GM23338 (cell line): ENCODE data around the gene ADGRV1. TPM values are rescaled to one million over a fixed set of nuclear protein-coding genes. Genes with fewer than 3 reads are reported as not detected.

Experiments used
- ATAC-seq: fragments of 200-7000 bp; cut with Tn5 transposase; 3 replicates; pipeline ENCODE4 v1.9.1; 2020
- DNase-seq: peaks from one replicate; pipeline ENCODE4 v3.0.0-alpha.2; 2015; ENCODE audit warnings: low spot score
- H2AFZ ChIP-seq: fragments of 200-600 bp; sonication (generic); 2 replicates; pipeline ENCODE4 v1.8.0; 2016; ENCODE audit warnings: antibody characterized with exemption, mild to moderate bottlenecking, moderate library complexity
- H3F3A ChIP-seq: fragments of 200-600 bp; sonication (generic); replicated peaks from 2 replicates; pipeline ENCODE4 v1.8.0; 2017; ENCODE audit warnings: antibody characterized with exemption, mixed run types, low read depth
- H3K27ac ChIP-seq: fragments of 200-600 bp; sonication (generic); 2 replicates; pipeline ENCODE4 v1.6.1; 2016; ENCODE audit warnings: low read depth
- H3K27me3 ChIP-seq: fragments of 200-600 bp; sonication (generic); 2 replicates; pipeline ENCODE4 v1.8.0; 2016; ENCODE audit warnings: mild to moderate bottlenecking, mixed run types, moderate library complexity; ENCODE audit not compliant: insufficient read depth
- H3K36me3 ChIP-seq: fragments of 200-600 bp; sonication (generic); 2 replicates; pipeline ENCODE4 v1.8.0; 2016; ENCODE audit warnings: mild to moderate bottlenecking; ENCODE audit not compliant: insufficient read depth
- H3K4me1 ChIP-seq: fragments of 200-600 bp; sonication (generic); 2 replicates; pipeline ENCODE4 v1.8.0; 2016; ENCODE audit warnings: mild to moderate bottlenecking, moderate library complexity; ENCODE audit not compliant: insufficient read depth
- H3K4me2 ChIP-seq: fragments of 200-600 bp; sonication (generic); 2 replicates; pipeline ENCODE4 v1.7.1; 2017; ENCODE audit warnings: mixed run types
- H3K4me3 ChIP-seq: fragments of 200-600 bp; sonication (generic); 2 replicates; pipeline ENCODE4 v1.6.1; 2016; ENCODE audit warnings: mixed run types
- H3K79me2 ChIP-seq: fragments of 200-600 bp; sonication (generic); replicated peaks from 2 replicates; pipeline ENCODE4 v1.8.0; 2017; ENCODE audit warnings: mild to moderate bottlenecking; ENCODE audit not compliant: insufficient read depth
- H3K9me2 ChIP-seq: fragments of 200-600 bp; sonication (generic); 2 replicates; pipeline ENCODE4 v1.8.0; 2017; ENCODE audit not compliant: insufficient read depth
- H4K20me1 ChIP-seq: fragments of 200-600 bp; sonication (generic); replicated peaks from 2 replicates; pipeline ENCODE4 v1.8.0; 2017; ENCODE audit warnings: mild to moderate bottlenecking; ENCODE audit not compliant: insufficient read depth
- H3K27ac Mint-ChIP-seq: 2 replicates; pipeline ENCODE4 v1.8.0; 2020; ENCODE audit warnings: inconsistent platforms, mild to moderate bottlenecking, moderate library complexity, mixed read lengths
- H3K27me3 Mint-ChIP-seq: 3 replicates; pipeline ENCODE4 v1.8.0; 2022; ENCODE audit warnings: low read depth, mild to moderate bottlenecking, moderate library complexity, mixed read lengths, inconsistent platforms; ENCODE audit not compliant: insufficient read depth, poor library complexity
- H3K36me3 Mint-ChIP-seq: 3 replicates; pipeline ENCODE4 v1.8.0; 2021; ENCODE audit warnings: low read depth, mild to moderate bottlenecking, inconsistent platforms, moderate library complexity, mixed read lengths
- H3K4me1 Mint-ChIP-seq: 3 replicates; pipeline ENCODE4 v1.8.0; 2020; ENCODE audit warnings: mild to moderate bottlenecking, inconsistent platforms, mixed read lengths
- H3K4me3 Mint-ChIP-seq: 3 replicates; pipeline ENCODE4 v1.8.0; 2021; ENCODE audit warnings: moderate library complexity, mild to moderate bottlenecking, inconsistent platforms, mixed read lengths
- H3K9me3 Mint-ChIP-seq: 3 replicates; pipeline ENCODE4 v1.8.0; 2020; ENCODE audit warnings: moderate library complexity, mild to moderate bottlenecking, inconsistent platforms, mixed read lengths
- EZH2phosphoT487 ChIP-seq: fragments of 200-600 bp; sonication (generic); IDR thresholded peaks from one replicate; pipeline ENCODE4 v1.8.1; 2018; ENCODE audit warnings: antibody characterized with exemption; ENCODE audit not compliant: unreplicated experiment
- NANOG ChIP-seq: IDR thresholded peaks from 2 replicates; pipeline ENCODE4 v1.6.1; 2016; ENCODE audit warnings: antibody characterized with exemption, borderline replicate concordance
- POLR2AphosphoS5 ChIP-seq: IDR thresholded peaks from 2 replicates; pipeline ENCODE4 v1.6.1; 2016; ENCODE audit warnings: antibody characterized with exemption, low read depth
- ZNF331 ChIP-seq: fragments of 250-450 bp; sonication (Bioruptor Pico); IDR thresholded peaks from 2 replicates; pipeline ENCODE4 v1.5.0; 2020; ENCODE audit warnings: low read depth, mild to moderate bottlenecking, moderate library complexity
- polyA plus RNA-seq: library from polyadenylated mRNA; unstranded; fragments of >200 nt; fragmentation: Nextera tagmentation; extraction: Ambion mirVana; gene quantifications from 2 replicates; pipeline ENCODE4 v1.2.1, GENCODE V29; 2016
- total RNA-seq: library from RNA; depleted of rRNA; stranded (reverse); fragments of >200 nt; shearing (Covaris generic); gene quantifications from 2 replicates; pipeline ENCODE4 v1.2.3, GENCODE V29; 2014
- TF ChIP-seq, protein P1 (sequence below): fragments of 250-450 bp; sonication (Bioruptor Pico); IDR thresholded peaks from 2 replicates; pipeline ENCODE4 v1.5.0; 2020; ENCODE audit warnings: mild to moderate bottlenecking, moderate library complexity

ADGRV1 gene
- total and polyA plus RNA-seq, 2 experiments from 2014 or later = 46.1 to 149 TPM

DNA sequence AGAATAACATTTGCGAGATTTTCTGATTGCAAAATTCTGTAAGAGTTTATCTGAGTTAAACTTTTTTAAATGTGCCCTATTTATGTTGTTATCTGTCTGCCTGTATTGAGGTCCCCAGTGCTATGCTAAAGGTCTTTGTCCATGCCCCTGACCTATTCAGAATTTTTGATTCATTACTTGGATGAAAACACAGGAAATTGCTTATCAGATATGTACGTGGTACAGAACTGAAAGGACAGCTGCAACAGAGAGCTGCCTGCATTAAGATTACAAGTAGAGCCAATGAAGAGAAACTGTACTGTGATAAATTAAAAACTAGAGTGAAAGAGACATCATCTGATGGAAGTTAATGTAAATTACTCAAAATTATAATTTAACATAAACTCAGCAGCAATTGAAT, 408.8 kb downstream of the ADGRV1 start:
- Mint-ChIP-seq H3K9me3 (peaks cover 38% of the 10 kb centered on the region), H3K27me3 (peaks cover 4% of the 10 kb centered on the region), H3K4me3 (no peak overlapping the region), H3K36me3 (peaks cover 64% of the 10 kb centered on the region), H3K4me1 (no peaks in the 10 kb centered on the region), H3K27ac (no peak overlapping the region)
- no peaks in the 10 kb centered on the region for H3K9me2 ChIP-seq
- H3K79me2 ChIP-seq = no peaks in the 10 kb centered on the region
- no peak for DNase-seq
- no peak overlapping the region for H3K4me3 ChIP-seq
- H3K4me2 ChIP-seq = no peak overlapping the region
- TF ChIP-seq, protein P1, sequence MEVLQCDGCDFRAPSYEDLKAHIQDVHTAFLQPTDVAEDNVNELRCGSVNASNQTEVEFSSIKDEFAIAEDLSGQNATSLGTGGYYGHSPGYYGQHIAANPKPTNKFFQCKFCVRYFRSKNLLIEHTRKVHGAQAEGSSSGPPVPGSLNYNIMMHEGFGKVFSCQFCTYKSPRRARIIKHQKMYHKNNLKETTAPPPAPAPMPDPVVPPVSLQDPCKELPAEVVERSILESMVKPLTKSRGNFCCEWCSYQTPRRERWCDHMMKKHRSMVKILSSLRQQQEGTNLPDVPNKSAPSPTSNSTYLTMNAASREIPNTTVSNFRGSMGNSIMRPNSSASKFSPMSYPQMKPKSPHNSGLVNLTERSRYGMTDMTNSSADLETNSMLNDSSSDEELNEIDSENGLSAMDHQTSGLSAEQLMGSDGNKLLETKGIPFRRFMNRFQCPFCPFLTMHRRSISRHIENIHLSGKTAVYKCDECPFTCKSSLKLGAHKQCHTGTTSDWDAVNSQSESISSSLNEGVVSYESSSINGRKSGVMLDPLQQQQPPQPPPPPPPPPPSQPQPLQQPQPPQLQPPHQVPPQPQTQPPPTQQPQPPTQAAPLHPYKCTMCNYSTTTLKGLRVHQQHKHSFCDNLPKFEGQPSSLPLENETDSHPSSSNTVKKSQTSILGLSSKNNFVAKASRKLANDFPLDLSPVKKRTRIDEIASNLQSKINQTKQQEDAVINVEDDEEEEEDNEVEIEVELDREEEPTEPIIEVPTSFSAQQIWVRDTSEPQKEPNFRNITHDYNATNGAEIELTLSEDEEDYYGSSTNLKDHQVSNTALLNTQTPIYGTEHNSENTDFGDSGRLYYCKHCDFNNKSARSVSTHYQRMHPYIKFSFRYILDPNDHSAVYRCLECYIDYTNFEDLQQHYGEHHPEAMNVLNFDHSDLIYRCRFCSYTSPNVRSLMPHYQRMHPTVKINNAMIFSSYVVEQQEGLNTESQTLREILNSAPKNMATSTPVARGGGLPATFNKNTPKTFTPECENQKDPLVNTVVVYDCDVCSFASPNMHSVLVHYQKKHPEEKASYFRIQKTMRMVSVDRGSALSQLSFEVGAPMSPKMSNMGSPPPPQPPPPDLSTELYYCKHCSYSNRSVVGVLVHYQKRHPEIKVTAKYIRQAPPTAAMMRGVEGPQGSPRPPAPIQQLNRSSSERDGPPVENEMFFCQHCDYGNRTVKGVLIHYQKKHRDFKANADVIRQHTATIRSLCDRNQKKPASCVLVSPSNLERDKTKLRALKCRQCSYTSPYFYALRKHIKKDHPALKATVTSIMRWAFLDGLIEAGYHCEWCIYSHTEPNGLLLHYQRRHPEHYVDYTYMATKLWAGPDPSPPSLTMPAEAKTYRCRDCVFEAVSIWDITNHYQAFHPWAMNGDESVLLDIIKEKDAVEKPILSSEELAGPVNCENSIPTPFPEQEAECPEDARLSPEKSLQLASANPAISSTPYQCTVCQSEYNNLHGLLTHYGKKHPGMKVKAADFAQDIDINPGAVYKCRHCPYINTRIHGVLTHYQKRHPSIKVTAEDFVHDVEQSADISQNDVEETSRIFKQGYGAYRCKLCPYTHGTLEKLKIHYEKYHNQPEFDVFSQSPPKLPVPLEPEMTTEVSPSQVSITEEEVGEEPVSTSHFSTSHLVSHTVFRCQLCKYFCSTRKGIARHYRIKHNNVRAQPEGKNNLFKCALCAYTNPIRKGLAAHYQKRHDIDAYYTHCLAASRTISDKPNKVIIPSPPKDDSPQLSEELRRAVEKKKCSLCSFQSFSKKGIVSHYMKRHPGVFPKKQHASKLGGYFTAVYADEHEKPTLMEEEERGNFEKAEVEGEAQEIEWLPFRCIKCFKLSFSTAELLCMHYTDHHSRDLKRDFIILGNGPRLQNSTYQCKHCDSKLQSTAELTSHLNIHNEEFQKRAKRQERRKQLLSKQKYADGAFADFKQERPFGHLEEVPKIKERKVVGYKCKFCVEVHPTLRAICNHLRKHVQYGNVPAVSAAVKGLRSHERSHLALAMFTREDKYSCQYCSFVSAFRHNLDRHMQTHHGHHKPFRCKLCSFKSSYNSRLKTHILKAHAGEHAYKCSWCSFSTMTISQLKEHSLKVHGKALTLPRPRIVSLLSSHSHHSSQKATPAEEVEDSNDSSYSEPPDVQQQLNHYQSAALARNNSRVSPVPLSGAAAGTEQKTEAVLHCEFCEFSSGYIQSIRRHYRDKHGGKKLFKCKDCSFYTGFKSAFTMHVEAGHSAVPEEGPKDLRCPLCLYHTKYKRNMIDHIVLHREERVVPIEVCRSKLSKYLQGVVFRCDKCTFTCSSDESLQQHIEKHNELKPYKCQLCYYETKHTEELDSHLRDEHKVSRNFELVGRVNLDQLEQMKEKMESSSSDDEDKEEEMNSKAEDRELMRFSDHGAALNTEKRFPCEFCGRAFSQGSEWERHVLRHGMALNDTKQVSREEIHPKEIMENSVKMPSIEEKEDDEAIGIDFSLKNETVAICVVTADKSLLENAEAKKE (CRISPR knock-in tag) = no peak
- no peak overlapping the region for H2AFZ ChIP-seq
- peaks cover 12% of the 10 kb centered on the region for H3K36me3 ChIP-seq
- no peaks in the 10 kb centered on the region for H3K4me1 ChIP-seq
- H3K27me3 ChIP-seq = no peaks in the 10 kb centered on the region
- ATAC-seq = no peak
- H3K27ac ChIP-seq = no peak overlapping the region
- no peaks in the 10 kb centered on the region for H4K20me1 ChIP-seq
- H3F3A ChIP-seq = no peaks in the 10 kb centered on the region

DNA sequence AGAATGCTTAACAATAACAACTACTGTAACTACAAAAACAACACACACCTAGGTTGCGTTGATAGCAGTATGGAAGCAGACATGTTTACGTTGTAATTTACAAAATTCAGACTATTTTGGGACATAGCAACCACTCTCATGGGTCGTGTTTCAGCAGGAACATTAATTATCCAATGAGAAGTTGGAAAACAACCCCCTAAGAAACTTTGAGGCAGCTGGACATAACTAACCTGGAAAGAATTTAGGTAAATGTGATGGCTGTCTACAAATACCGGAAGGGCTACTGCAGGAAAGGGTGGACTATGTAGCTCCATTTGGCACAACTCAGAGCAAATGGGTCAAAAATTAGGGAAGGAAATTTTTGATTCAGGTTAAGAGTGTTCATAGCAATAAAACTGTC, 409.3 kb downstream of the ADGRV1 start:
- H2AFZ ChIP-seq = no peak overlapping the region
- H3K36me3 Mint-ChIP-seq = peaks cover 68% of the 10 kb centered on the region
- TF ChIP-seq EZH2phosphoT487 = no peak
- no peak for TF ChIP-seq POLR2AphosphoS5
- TF ChIP-seq, protein P1 (CRISPR knock-in tag) = no peak
- TF ChIP-seq ZNF331 = no peak
- TF ChIP-seq NANOG = no peak

More for the DNA sequence above, 409.3 kb downstream of the ADGRV1 start:
- H3K9me3 Mint-ChIP-seq = peaks cover 38% of the 10 kb centered on the region
- no peak overlapping the region for H3K27ac ChIP-seq
- no peak overlapping the region for H3K27ac Mint-ChIP-seq
- no peak overlapping the region for H3K4me3 ChIP-seq
- H3K4me1 Mint-ChIP-seq = no peaks in the 10 kb centered on the region
- peaks cover 4% of the 10 kb centered on the region for H3K27me3 Mint-ChIP-seq
- no peaks in the 10 kb centered on the region for H3F3A ChIP-seq
- H3K4me2 ChIP-seq = no peak overlapping the region
- DNase-seq = no peak
- H3K79me2 ChIP-seq = no peaks in the 10 kb centered on the region
- no peaks in the 10 kb centered on the region for H3K9me2 ChIP-seq
- no peak overlapping the region for H3K4me3 Mint-ChIP-seq
- H3K36me3 ChIP-seq = peaks cover 12% of the 10 kb centered on the region
- ATAC-seq = no peak
- H4K20me1 ChIP-seq = no peaks in the 10 kb centered on the region
- no peaks in the 10 kb centered on the region for H3K27me3 ChIP-seq
- H3K4me1 ChIP-seq = no peaks in the 10 kb centered on the region
